ENCODE results near the gene UBA6. TPM values are rescaled to one million over a fixed set of nuclear protein-coding genes. Genes with fewer than 3 reads are reported as not detected.
"Not testable (repeated sequence)": the region's sequence is repeated elsewhere in the genome, so short reads cannot be mapped to it uniquely, and the experiment has no call there.

UBA6 gene
- total RNA-seq, 1 donor from 2014 or later, result 62.7 TPM

GRCh38 chr4:67717586-67717985 is 16.6 kb upstream of the UBA6 start:
- ATAC-seq, result no peak
- intact Hi-C loops (cut with DNase I), result no loop called here
- no peak for DNase-seq (ENCODE audit: low spot score)

GRCh38 chr4:67714955-67715354 is 14.0 kb upstream of the UBA6 start:
- no peak for DNase-seq (ENCODE audit: low spot score)
- intact Hi-C loops (cut with DNase I), result no loop called here
- ATAC-seq, result no peak

GRCh38 chr4:67714248-67714583 is 13.3 kb upstream of the UBA6 start:
- ATAC-seq (no peak), DNase-seq (ENCODE audit: low spot score) (no peak)
- intact Hi-C loops (cut with DNase I), result no loop called here

GRCh38 chr4:67713529-67714247 is 12.7 kb upstream of the UBA6 start:
- intact Hi-C loops (cut with DNase I), result no loop called here
- DNase-seq (ENCODE audit: low spot score) (no peak), ATAC-seq (no peak)

- intact Hi-C loops (cut with DNase I), result no loop called here
- DNase-seq (ENCODE audit: low spot score), result no peak
- no peak for ATAC-seq
Measured at GRCh38 chr4:67712650-67713528, 11.9 kb upstream of the UBA6 start.

GRCh38 chr4:67712000-67712625 is 11.2 kb upstream of the UBA6 start:
- intact Hi-C loops (cut with DNase I), result no loop called here
- no peak for DNase-seq (ENCODE audit: low spot score)
- no peak for ATAC-seq

GRCh38 chr4:67706682-67707081 is 5.7 kb upstream of the UBA6 start:
- DNase-seq (ENCODE audit: low spot score); intact Hi-C loops (cut with DNase I); ATAC-seq: not testable (repeated sequence)

GRCh38 chr4:67704843-67705242 is 3.9 kb upstream of the UBA6 start:
- ATAC-seq, result no peak
- no peak for DNase-seq (ENCODE audit: low spot score)
- intact Hi-C loops (cut with DNase I), result no loop called here

- no peak for DNase-seq (ENCODE audit: low spot score)
- intact Hi-C loops (cut with DNase I), result no loop called here
- no peak for ATAC-seq
Measured at GRCh38 chr4:67702166-67702565, 1.2 kb upstream of the UBA6 start.

- ATAC-seq (peak; percentile 2), DNase-seq (ENCODE audit: low spot score) (no peak)
- intact Hi-C loops (cut with DNase I), result no loop called here
Measured at GRCh38 chr4:67701517-67701850, 529 bp upstream of the UBA6 start.

- DNase-seq (ENCODE audit: low spot score) (no peak), ATAC-seq (no peak)
- intact Hi-C loops (cut with DNase I), result no loop called here
Measured at GRCh38 chr4:67700116-67700737, 728 bp downstream of the UBA6 start.

- DNase-seq (ENCODE audit: low spot score) (no peak), ATAC-seq (no peak)
- intact Hi-C loops (cut with DNase I), result no loop called here
Measured at GRCh38 chr4:67699603-67700002, 1.4 kb downstream of the UBA6 start.

- ATAC-seq (no peak), DNase-seq (ENCODE audit: low spot score) (no peak)
- intact Hi-C loops (cut with DNase I), result no loop called here
Measured at GRCh38 chr4:67697860-67698687, 2.9 kb downstream of the UBA6 start.

GRCh38 chr4:67696061-67696460 is 4.9 kb downstream of the UBA6 start:
- intact Hi-C loops (cut with DNase I), result no loop called here
- DNase-seq (ENCODE audit: low spot score) (no peak), ATAC-seq (no peak)

- intact Hi-C loops (cut with DNase I), result no loop called here
- DNase-seq (ENCODE audit: low spot score), result no peak
- ATAC-seq, result no peak
Measured at GRCh38 chr4:67694662-67695061, 6.3 kb downstream of the UBA6 start.

- intact Hi-C loops (cut with DNase I), result no loop called here
- no peak for ATAC-seq
- DNase-seq (ENCODE audit: low spot score), result no peak
Measured at GRCh38 chr4:67691328-67691727, 9.6 kb downstream of the UBA6 start.

GRCh38 chr4:67687636-67688035 is 13.3 kb downstream of the UBA6 start:
- DNase-seq (ENCODE audit: low spot score) (no peak), ATAC-seq (no peak)
- intact Hi-C loops (cut with DNase I), result no loop called here

- intact Hi-C loops (cut with DNase I), result no loop called here
- DNase-seq (ENCODE audit: low spot score), result no peak
- ATAC-seq, result no peak
Measured at GRCh38 chr4:67685532-67685859, 15.5 kb downstream of the UBA6 start.

GRCh38 chr4:67684839-67685531 is 16.0 kb downstream of the UBA6 start:
- no peak for ATAC-seq
- DNase-seq (ENCODE audit: low spot score), result no peak
- intact Hi-C loops (cut with DNase I), result no loop called here

All from sciatic nerve (tissue), 2 donors.